GM23338 (cell line): Measurements from ENCODE around the gene CRYAA. TPM values are rescaled to one million over a fixed set of nuclear protein-coding genes. Genes with fewer than 3 reads are reported as not detected.

Experiments used
- ATAC-seq: fragments of 200-7000 bp; cut with Tn5 transposase; 3 replicates; pipeline ENCODE4 v1.9.1; 2020
- DNase-seq: peaks from one replicate; pipeline ENCODE4 v3.0.0-alpha.2; 2015; ENCODE audit warnings: low spot score
- H2AFZ ChIP-seq: fragments of 200-600 bp; sonication (generic); 2 replicates; pipeline ENCODE4 v1.8.0; 2016; ENCODE audit warnings: antibody characterized with exemption, mild to moderate bottlenecking, moderate library complexity
- H3F3A ChIP-seq: fragments of 200-600 bp; sonication (generic); replicated peaks from 2 replicates; pipeline ENCODE4 v1.8.0; 2017; ENCODE audit warnings: antibody characterized with exemption, mixed run types, low read depth
- H3K27ac ChIP-seq: fragments of 200-600 bp; sonication (generic); 2 replicates; pipeline ENCODE4 v1.6.1; 2016; ENCODE audit warnings: low read depth
- H3K27me3 ChIP-seq: fragments of 200-600 bp; sonication (generic); 2 replicates; pipeline ENCODE4 v1.8.0; 2016; ENCODE audit warnings: mild to moderate bottlenecking, mixed run types, moderate library complexity; ENCODE audit not compliant: insufficient read depth
- H3K36me3 ChIP-seq: fragments of 200-600 bp; sonication (generic); 2 replicates; pipeline ENCODE4 v1.8.0; 2016; ENCODE audit warnings: mild to moderate bottlenecking; ENCODE audit not compliant: insufficient read depth
- H3K4me1 ChIP-seq: fragments of 200-600 bp; sonication (generic); 2 replicates; pipeline ENCODE4 v1.8.0; 2016; ENCODE audit warnings: mild to moderate bottlenecking, moderate library complexity; ENCODE audit not compliant: insufficient read depth
- H3K4me2 ChIP-seq: fragments of 200-600 bp; sonication (generic); 2 replicates; pipeline ENCODE4 v1.7.1; 2017; ENCODE audit warnings: mixed run types
- H3K4me3 ChIP-seq: fragments of 200-600 bp; sonication (generic); 2 replicates; pipeline ENCODE4 v1.6.1; 2016; ENCODE audit warnings: mixed run types
- H3K79me2 ChIP-seq: fragments of 200-600 bp; sonication (generic); replicated peaks from 2 replicates; pipeline ENCODE4 v1.8.0; 2017; ENCODE audit warnings: mild to moderate bottlenecking; ENCODE audit not compliant: insufficient read depth
- H3K9me2 ChIP-seq: fragments of 200-600 bp; sonication (generic); 2 replicates; pipeline ENCODE4 v1.8.0; 2017; ENCODE audit not compliant: insufficient read depth
- H4K20me1 ChIP-seq: fragments of 200-600 bp; sonication (generic); replicated peaks from 2 replicates; pipeline ENCODE4 v1.8.0; 2017; ENCODE audit warnings: mild to moderate bottlenecking; ENCODE audit not compliant: insufficient read depth
- H3K27ac Mint-ChIP-seq: 2 replicates; pipeline ENCODE4 v1.8.0; 2020; ENCODE audit warnings: inconsistent platforms, mild to moderate bottlenecking, moderate library complexity, mixed read lengths
- H3K27me3 Mint-ChIP-seq: 3 replicates; pipeline ENCODE4 v1.8.0; 2022; ENCODE audit warnings: low read depth, mild to moderate bottlenecking, moderate library complexity, mixed read lengths, inconsistent platforms; ENCODE audit not compliant: insufficient read depth, poor library complexity
- H3K36me3 Mint-ChIP-seq: 3 replicates; pipeline ENCODE4 v1.8.0; 2021; ENCODE audit warnings: low read depth, mild to moderate bottlenecking, inconsistent platforms, moderate library complexity, mixed read lengths
- H3K4me1 Mint-ChIP-seq: 3 replicates; pipeline ENCODE4 v1.8.0; 2020; ENCODE audit warnings: mild to moderate bottlenecking, inconsistent platforms, mixed read lengths
- H3K4me3 Mint-ChIP-seq: 3 replicates; pipeline ENCODE4 v1.8.0; 2021; ENCODE audit warnings: moderate library complexity, mild to moderate bottlenecking, inconsistent platforms, mixed read lengths
- H3K9me3 Mint-ChIP-seq: 3 replicates; pipeline ENCODE4 v1.8.0; 2020; ENCODE audit warnings: moderate library complexity, mild to moderate bottlenecking, inconsistent platforms, mixed read lengths
- CTCF ChIP-seq, 2 experiments: fragments of 200-600 bp in 1 of 2; sonication (generic) in 1 of 2; conservative IDR thresholded peaks; 2 replicates each; pipeline versions ENCODE4 v1.5.1 to v1.6.1; 2016 to 2017; ENCODE audit warnings: antibody characterized with exemption in 2 of 2, low read depth in 2 of 2, mild to moderate bottlenecking in 2 of 2, moderate library complexity in 1 of 2
- EZH2 ChIP-seq: fragments of 200-600 bp; sonication (generic); IDR thresholded peaks from one replicate; pipeline ENCODE4 v1.8.0; 2017; ENCODE audit warnings: antibody characterized with exemption, mild to moderate bottlenecking, low read depth; ENCODE audit not compliant: unreplicated experiment
- EZH2phosphoT487 ChIP-seq: fragments of 200-600 bp; sonication (generic); IDR thresholded peaks from one replicate; pipeline ENCODE4 v1.8.1; 2018; ENCODE audit warnings: antibody characterized with exemption; ENCODE audit not compliant: unreplicated experiment
- REST ChIP-seq: IDR thresholded peaks from one replicate; pipeline ENCODE4 v1.6.1; 2018; ENCODE audit warnings: antibody characterized with exemption; ENCODE audit not compliant: unreplicated experiment
- ZNF114 ChIP-seq: fragments of 250-450 bp; sonication (Bioruptor Pico); IDR thresholded peaks from 2 replicates; pipeline ENCODE4 v1.5.0; 2020; ENCODE audit warnings: mild to moderate bottlenecking, moderate library complexity
- ZNF331 ChIP-seq: fragments of 250-450 bp; sonication (Bioruptor Pico); IDR thresholded peaks from 2 replicates; pipeline ENCODE4 v1.5.0; 2020; ENCODE audit warnings: low read depth, mild to moderate bottlenecking, moderate library complexity
- ZNF462 ChIP-seq: fragments of 250-450 bp; sonication (Bioruptor Pico); IDR thresholded peaks from 2 replicates; pipeline ENCODE4 v1.5.0; 2020; ENCODE audit warnings: mild to moderate bottlenecking, moderate library complexity
- polyA plus RNA-seq: library from polyadenylated mRNA; unstranded; fragments of >200 nt; fragmentation: Nextera tagmentation; extraction: Ambion mirVana; gene quantifications from 2 replicates; pipeline ENCODE4 v1.2.1, GENCODE V29; 2016
- total RNA-seq: library from RNA; depleted of rRNA; stranded (reverse); fragments of >200 nt; shearing (Covaris generic); gene quantifications from 2 replicates; pipeline ENCODE4 v1.2.3, GENCODE V29; 2014

CRYAA gene
- total and polyA plus RNA-seq, 2 experiments from 2014 or later = not detected

GRCh38 chr21:43188181-43188580 lies 19.4 kb downstream of the CRYAA start (continued):
- TF ChIP-seq REST (no peak), ZNF114 (no peak), ZNF331 (CRISPR knock-in tag) (no peak), CTCF (conservative IDR thresholded peaks at IDR 0.05; ENCODE audit: low read depth in 2 of 2) (no peak)

GRCh38 chr21:43188592-43189210 lies 19.9 kb downstream of the CRYAA start:
- H3K27ac Mint-ChIP-seq = no peak overlapping the region
- Histone ChIP-seq H2AFZ (0 out of 2 replicates have a peak overlapping the region, but pooled peaks have one; percentile 4), H3K36me3 (no peaks in the 10 kb centered on the region), H3K4me3 (no peak overlapping the region), H3K79me2 (no peaks in the 10 kb centered on the region), H3K4me2 (no peak overlapping the region), H4K20me1 (no peaks in the 10 kb centered on the region), H3K4me1 (no peaks in the 10 kb centered on the region), H3F3A (no peaks in the 10 kb centered on the region), H3K27me3 (no peaks in the 10 kb centered on the region), H3K27ac (no peak overlapping the region), H3K9me2 (no peaks in the 10 kb centered on the region)
- no peaks in the 10 kb centered on the region; the same call in 2 of the 3 replicates for H3K36me3 Mint-ChIP-seq
- H3K4me3 Mint-ChIP-seq = no peak overlapping the region
- DNase-seq (no peak), ATAC-seq (no peak)
- H3K4me1 Mint-ChIP-seq = no peaks in the 10 kb centered on the region; the same call in 2 of the 3 replicates
- H3K27me3 Mint-ChIP-seq = peaks cover 13% of the 10 kb centered on the region
- H3K9me3 Mint-ChIP-seq = peaks cover 8% of the 10 kb centered on the region
- TF ChIP-seq CTCF (conservative IDR thresholded peaks at IDR 0.05; ENCODE audit: low read depth in 2 of 2) (no peak), EZH2 (no peak), EZH2phosphoT487 (no peak), ZNF114 (no peak), ZNF462 (CRISPR knock-in tag) (no peak)
